OCI-LY7 (cell line): ENCODE results near the gene CHRNG. TPM values are rescaled to one million over a fixed set of nuclear protein-coding genes. Genes with fewer than 3 reads are reported as not detected.

Experiments used
- BruUV-seq: library from RNA; stranded (reverse); fragments of 400-500 nt; replicated peaks from 2 replicates; lab custom pipeline; 2021; lab: Mats Ljungman, UMichigan
- CTCF ChIA-PET: fragments of 300-600 bp; sonication (Branson Sonifier 250); formaldehyde crosslinking; loops from one replicate; lab custom pipeline; 2022; ENCODE audit warnings: antibody characterized with exemption; ENCODE audit not compliant: unreplicated experiment; lab: Charles Lee
- POLR2A ChIA-PET: fragments of 300-600 bp; sonication (Branson Sonifier 250); formaldehyde crosslinking; loops from one replicate; lab custom pipeline; 2022; ENCODE audit warnings: antibody characterized with exemption; lab: Charles Lee
- DNase-seq: peaks from one replicate; pipeline ENCODE4 v3.0.0-alpha.2; 2015; ENCODE audit warnings: low spot score
- H2AFZ ChIP-seq: fragments of 200-600 bp; sonication (generic), shearing (Covaris generic); 2 replicates; pipeline ENCODE4 v1.6.1; 2014; ENCODE audit warnings: mild to moderate bottlenecking, antibody characterized with exemption, low read length, moderate library complexity
- H3K27ac ChIP-seq: fragments of 200-600 bp; sonication (generic); 2 replicates; pipeline ENCODE4 v1.5.1; 2014; ENCODE audit warnings: mixed run types, low read depth, mild to moderate bottlenecking, moderate library complexity, low read length, inconsistent platforms; ENCODE audit not compliant: poor library complexity, severe bottlenecking
- H3K36me3 ChIP-seq: fragments of 200-600 bp; sonication (generic); 2 replicates; pipeline ENCODE4 v1.6.1; 2014; ENCODE audit warnings: mild to moderate bottlenecking, antibody characterized with exemption, low read length, moderate library complexity, mixed read lengths; ENCODE audit not compliant: insufficient read depth
- H3K4me1 ChIP-seq: fragments of 200-600 bp; sonication (generic); 2 replicates; pipeline ENCODE4 v1.5.1; 2014; ENCODE audit warnings: mild to moderate bottlenecking, low read length; ENCODE audit not compliant: insufficient read depth, poor library complexity, severe bottlenecking
- H3K4me2 ChIP-seq: fragments of 200-600 bp; sonication (generic); 2 replicates; pipeline ENCODE4 v1.6.1; 2014; ENCODE audit warnings: mild to moderate bottlenecking, low read length
- H3K4me3 ChIP-seq: fragments of 200-600 bp; sonication (generic); 2 replicates; pipeline ENCODE4 v1.5.1; 2014; ENCODE audit warnings: mild to moderate bottlenecking, low read depth, low read length; ENCODE audit not compliant: poor library complexity, severe bottlenecking
- H3K79me2 ChIP-seq: fragments of 200-600 bp; sonication (generic); 2 replicates; pipeline ENCODE4 v1.6.1; 2016; ENCODE audit warnings: low read depth, mild to moderate bottlenecking, low read length, moderate library complexity, mixed read lengths; ENCODE audit not compliant: insufficient read depth
- H3K9me2 ChIP-seq: fragments of 200-600 bp; sonication (generic); 2 replicates; pipeline ENCODE4 v1.6.1; 2016; ENCODE audit warnings: mild to moderate bottlenecking, low read length, mixed read lengths; ENCODE audit not compliant: insufficient read depth
- H3K9me3 ChIP-seq: fragments of 200-600 bp; sonication (generic); 2 replicates; pipeline ENCODE4 v1.6.1; 2014; ENCODE audit warnings: mild to moderate bottlenecking, mixed run types, low read length, mixed read lengths
- H4K20me1 ChIP-seq: fragments of 200-600 bp; sonication (generic); 2 replicates; pipeline ENCODE4 v1.6.1; 2014; ENCODE audit warnings: mild to moderate bottlenecking, antibody characterized with exemption, low read length, moderate library complexity, mixed read lengths; ENCODE audit not compliant: insufficient read depth
- EZH2phosphoT487 ChIP-seq: fragments of 200-600 bp; sonication (generic); IDR thresholded peaks from 2 replicates; pipeline ENCODE4 v1.6.1; 2018; ENCODE audit warnings: low read depth, borderline replicate concordance, mild to moderate bottlenecking, mixed run types, antibody characterized with exemption, low read length, moderate library complexity, mixed read lengths
- intact Hi-C: fragments of 100-400 bp; cut with micrococcal nuclease; formaldehyde crosslinking; loops from one replicate; pipeline ENCODE4 v1.10.0; 2022; ENCODE audit not compliant: unreplicated experiment
- total RNA-seq, 2 experiments: library from RNA; depleted of rRNA in 1 of 2; stranded (reverse); fragments of >200 nt in 1 of 2; shearing (Covaris generic) in 1 of 2; gene quantifications; 2 replicates each; pipeline ENCODE4 v1.2.3, GENCODE V29; 2014 to 2022
- TF ChIP-seq, protein P1 (sequence below): fragments of 200-600 bp; sonication (generic); conservative IDR thresholded peaks from 2 replicates; pipeline ENCODE4 v1.5.1; 2014; ENCODE audit warnings: mild to moderate bottlenecking, antibody characterized with exemption, low read length, moderate library complexity, mixed read lengths

CHRNG gene
- total RNA-seq, 2 experiments from 2014 or later, result not detected

- Histone ChIP-seq H3K79me2 (no peaks in the 10 kb centered on the region), H2AFZ (no peak overlapping the region), H3K9me2 (no peaks in the 10 kb centered on the region), H3K9me3 (0 out of 2 replicates have a peak, but pooled peaks cover 6% of the 10 kb centered on the region), H3K4me3 (no peak overlapping the region), H4K20me1 (no peaks in the 10 kb centered on the region), H3K4me1 (peaks cover 33% of the 10 kb centered on the region), H3K27ac (no peak overlapping the region), H3K4me2 (no peak overlapping the region), H3K36me3 (no peaks in the 10 kb centered on the region; the same call in 1 of the 2 replicates)
- POLR2A ChIA-PET, result no interaction called here
- TF ChIP-seq, protein P1, sequence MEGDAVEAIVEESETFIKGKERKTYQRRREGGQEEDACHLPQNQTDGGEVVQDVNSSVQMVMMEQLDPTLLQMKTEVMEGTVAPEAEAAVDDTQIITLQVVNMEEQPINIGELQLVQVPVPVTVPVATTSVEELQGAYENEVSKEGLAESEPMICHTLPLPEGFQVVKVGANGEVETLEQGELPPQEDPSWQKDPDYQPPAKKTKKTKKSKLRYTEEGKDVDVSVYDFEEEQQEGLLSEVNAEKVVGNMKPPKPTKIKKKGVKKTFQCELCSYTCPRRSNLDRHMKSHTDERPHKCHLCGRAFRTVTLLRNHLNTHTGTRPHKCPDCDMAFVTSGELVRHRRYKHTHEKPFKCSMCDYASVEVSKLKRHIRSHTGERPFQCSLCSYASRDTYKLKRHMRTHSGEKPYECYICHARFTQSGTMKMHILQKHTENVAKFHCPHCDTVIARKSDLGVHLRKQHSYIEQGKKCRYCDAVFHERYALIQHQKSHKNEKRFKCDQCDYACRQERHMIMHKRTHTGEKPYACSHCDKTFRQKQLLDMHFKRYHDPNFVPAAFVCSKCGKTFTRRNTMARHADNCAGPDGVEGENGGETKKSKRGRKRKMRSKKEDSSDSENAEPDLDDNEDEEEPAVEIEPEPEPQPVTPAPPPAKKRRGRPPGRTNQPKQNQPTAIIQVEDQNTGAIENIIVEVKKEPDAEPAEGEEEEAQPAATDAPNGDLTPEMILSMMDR, result no peak
- no peak for TF ChIP-seq EZH2phosphoT487
- DNase-seq, result no peak
- CTCF ChIA-PET, result no interaction called here
- no TSS peak for BruUV-seq
- intact Hi-C loops, result no loop called here
Observed at GRCh38 chr2:232534940-232535651, 4.4 kb upstream of the CHRNG start.

DNA sequence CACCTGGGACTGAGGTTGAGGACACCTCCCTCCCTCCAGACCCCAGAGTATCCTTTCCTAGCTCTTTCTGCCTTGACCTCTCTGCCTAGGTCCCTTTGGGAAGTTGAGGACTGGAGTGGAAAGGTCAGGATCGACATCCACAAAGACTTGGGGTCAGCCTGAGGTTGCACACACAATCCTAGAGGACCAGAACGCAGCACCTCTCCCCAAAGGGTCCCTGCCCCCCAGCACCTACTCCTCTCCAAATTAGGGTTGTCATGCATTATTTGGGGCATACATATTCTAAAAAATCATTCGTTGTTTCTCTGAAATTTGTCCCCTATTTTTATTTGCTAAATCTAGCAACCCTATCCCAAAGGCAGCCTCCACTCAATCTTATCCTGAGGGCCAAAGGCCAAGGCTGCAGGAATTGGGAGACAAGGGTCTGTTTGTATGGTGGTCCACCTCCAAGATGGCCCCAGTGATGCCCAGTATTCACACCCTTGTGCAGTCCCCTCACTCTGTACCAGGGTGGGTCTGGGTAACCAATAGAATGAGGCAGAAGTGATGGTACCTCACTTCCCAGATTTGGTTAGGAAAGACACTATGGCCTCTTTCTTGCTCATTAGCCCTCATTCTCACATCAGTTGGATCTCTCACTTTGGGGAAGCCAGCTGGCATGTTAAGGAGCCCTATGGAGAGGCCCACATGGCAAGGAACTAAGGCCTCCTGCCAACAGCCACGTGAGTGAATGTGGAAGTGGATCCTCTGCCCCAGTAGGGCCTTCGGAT is 3.5 kb upstream of the CHRNG start:
- ChIA-PET CTCF (no interaction called here), POLR2A (no interaction called here)
- TF ChIP-seq, protein P1, result no peak
- TF ChIP-seq EZH2phosphoT487, result no peak
- Histone ChIP-seq H3K4me2 (no peak overlapping the region), H3K9me2 (no peaks in the 10 kb centered on the region), H3K9me3 (0 out of 2 replicates have a peak, but pooled peaks cover 6% of the 10 kb centered on the region), H2AFZ (no peak overlapping the region), H3K36me3 (no peaks in the 10 kb centered on the region; the same call in 1 of the 2 replicates), H3K4me3 (no peak overlapping the region), H3K27ac (no peak overlapping the region), H4K20me1 (no peaks in the 10 kb centered on the region), H3K4me1 (peaks cover 29% of the 10 kb centered on the region), H3K79me2 (no peaks in the 10 kb centered on the region)
- DNase-seq, result no peak
- intact Hi-C loops, result no loop called here
- BruUV-seq, result no TSS peak
